GM12878 (cell line): Measurements from ENCODE around the gene PHC3. TPM values are rescaled to one million over a fixed set of nuclear protein-coding genes. Genes with fewer than 3 reads are reported as not detected.

ENCODE experiments used
- ATAC-seq: fragments of 200-7000 bp; cut with Tn5 transposase; 3 replicates; pipeline ENCODE4 v1.9.1; 2020; ENCODE audit warnings: mild to moderate bottlenecking, moderate library complexity
- BruUV-seq: library from RNA; stranded (reverse); fragments of 400-500 nt; replicated peaks from 2 replicates; lab custom pipeline; 2021; lab: Mats Ljungman, UMichigan
- CTCF ChIA-PET: fragments of 300-600 bp; sonication (Branson Sonifier 250); formaldehyde crosslinking; extraction: SDS; loops from one replicate; lab custom pipeline; 2021; ENCODE audit warnings: inconsistent platforms; lab: Yijun Ruan, JAX
- POLR2A ChIA-PET: fragments of 350-600 bp; formaldehyde crosslinking; extraction: SDS; loops from one replicate; lab custom pipeline; 2021; ENCODE audit warnings: inconsistent platforms; lab: Charles Lee
- RAD21 ChIA-PET: fragments of 300-600 bp; sonication (Branson Sonifier 250); formaldehyde crosslinking; loops from one replicate; lab custom pipeline; 2023; ENCODE audit warnings: antibody characterized with exemption; ENCODE audit not compliant: unreplicated experiment; lab: Charles Lee
- SMC1A ChIA-PET: fragments of 300-600 bp; sonication (Branson Sonifier 250); formaldehyde crosslinking; loops from one replicate; lab custom pipeline; 2023; ENCODE audit not compliant: unreplicated experiment, uncharacterized antibody; lab: Charles Lee
- DNase-seq: peaks from one replicate; pipeline ENCODE4 v3.0.0-alpha.2; 2011; ENCODE audit warnings: low read depth, low spot score
- FAIRE-seq: peaks from 3 replicates; lab custom pipeline; 2011; peaks lifted over from hg19 to GRCh38; lab: Jason Lieb, UNC
- H2AFZ ChIP-seq: 2 replicates; pipeline ENCODE4 v1.6.0; 2011; ENCODE audit warnings: low read depth, low read length, control low read depth; ENCODE audit not compliant: control insufficient read depth
- H3K27ac ChIP-seq: 2 replicates; pipeline ENCODE4 v1.5.1; 2011; ENCODE audit warnings: control low read depth; ENCODE audit not compliant: control insufficient read depth, insufficient read depth
- H3K27me3 ChIP-seq, 2 experiments: replicated peaks in 1 of 2; 2 replicates each; pipeline versions ENCODE4 v1.6.0 to v1.6.1; 2011; ENCODE audit warnings: low read length in 1 of 2; ENCODE audit not compliant: control insufficient read depth in 2 of 2, insufficient read depth in 2 of 2
- H3K36me3 ChIP-seq, 2 experiments: 2 replicates each; pipeline ENCODE4 v1.5.1; 2011; ENCODE audit warnings: low read length in 1 of 2; ENCODE audit not compliant: control insufficient read depth in 2 of 2, insufficient read depth in 2 of 2
- H3K4me1 ChIP-seq: 2 replicates; pipeline ENCODE4 v1.6.1; 2011; ENCODE audit warnings: mild to moderate bottlenecking, low read length, moderate library complexity, mixed read lengths; ENCODE audit not compliant: control insufficient read depth, insufficient read depth
- H3K4me2 ChIP-seq: 2 replicates; pipeline ENCODE4 v1.6.0; 2011; ENCODE audit warnings: control low read depth; ENCODE audit not compliant: control insufficient read depth, insufficient read depth
- H3K4me3 ChIP-seq: fragments of 200-600 bp; sonication (generic); 2 replicates; pipeline ENCODE4 v1.5.1; 2016
- H3K79me2 ChIP-seq: 2 replicates; pipeline ENCODE4 v1.6.0; 2011; ENCODE audit warnings: low read length; ENCODE audit not compliant: control insufficient read depth, insufficient read depth
- H3K9ac ChIP-seq: 2 replicates; pipeline ENCODE4 v1.8.0; 2011; ENCODE audit warnings: low read length, control low read depth, mixed read lengths; ENCODE audit not compliant: control insufficient read depth, insufficient read depth
- H3K9me3 ChIP-seq: replicated peaks from 3 replicates; pipeline ENCODE4 v1.5.1; 2011; ENCODE audit warnings: mild to moderate bottlenecking, low read length; ENCODE audit not compliant: control insufficient read depth, insufficient read depth
- H4K20me1 ChIP-seq: 2 replicates; pipeline ENCODE4 v1.6.0; 2011; ENCODE audit not compliant: control insufficient read depth, insufficient read depth
- IKZF2 ChIP-seq, 2 experiments: fragments of 450-650 bp; IDR thresholded peaks; 2 replicates each; pipeline ENCODE4 v1.6.1; 2017; ENCODE audit warnings: mild to moderate bottlenecking in 2 of 2, moderate library complexity in 2 of 2
- MTA2 ChIP-seq: fragments of 450-650 bp; IDR thresholded peaks from 2 replicates; pipeline ENCODE4 v1.6.1; 2016; ENCODE audit warnings: low read depth, mild to moderate bottlenecking, moderate library complexity
- POLR2A ChIP-seq: IDR thresholded peaks from 2 replicates; pipeline ENCODE4 v1.6.1; 2011; ENCODE audit warnings: low read depth, mild to moderate bottlenecking, low read length
- TCF3 ChIP-seq: IDR thresholded peaks from 2 replicates; pipeline ENCODE4 v1.6.1; 2012; ENCODE audit warnings: low read depth, mild to moderate bottlenecking, low read length, borderline replicate concordance; ENCODE audit not compliant: insufficient read depth
- WGBS: methylation state at CpG from one replicate; pipeline ENCODE4 v1.1.6; 2016; ENCODE audit warnings: low lambda C conversion rate; ENCODE audit not compliant: insufficient replicate concordance, insufficient coverage; ENCODE audit errors: missing lambda C conversion rate; 5-methylcytosine and 5-hydroxymethylcytosine counted together
- in situ Hi-C: fragments of 300-500 bp; cut with MboI; formaldehyde crosslinking; loops from 9 replicates; pipeline ENCODE4 v1.14.3; 2018; ENCODE audit warnings: mixed read lengths
- intact Hi-C: fragments of 100-400 bp; cut with micrococcal nuclease; formaldehyde crosslinking; loops from one replicate; pipeline ENCODE4 v1.14.2; 2022; ENCODE audit not compliant: unreplicated experiment
- polyA plus RNA-seq, 11 experiments: library from polyadenylated mRNA; depleted of rRNA in 4 of 11; unstranded in 6 of 11; stranded (reverse) in 5 of 11; fragments of >200 nt; fragmentation: Nextera tagmentation in 4 of 11; fragmentation: Illumina TruSeq in 1 of 11; extraction: Ambion mirVana in 4 of 11; extraction: Trizol in 1 of 11; gene quantifications; 1 replicate in 1 of 11; 2 replicates in 10 of 11; pipeline versions ENCODE4 v1.2.1 to v1.2.3, GENCODE V29; 2011 to 2016; ENCODE audit warnings: inconsistent platforms in 2 of 11, missing spikeins in 2 of 11, low read depth in 1 of 11
- total RNA-seq, 4 experiments: library from RNA; depleted of rRNA in 3 of 4; stranded (reverse); fragments of >200 nt in 3 of 4; fragmentation: Illumina TruSeq in 1 of 4; extraction: Trizol in 1 of 4; gene quantifications; 2 replicates each; pipeline versions ENCODE4 v1.2.1 to v1.2.3, GENCODE V29; 2013 to 2021
- TF ChIP-seq, protein P1 (sequence below): fragments of 450-650 bp; IDR thresholded peaks from 2 replicates; pipeline ENCODE4 v1.6.1; 2016; ENCODE audit warnings: mild to moderate bottlenecking

Gene PHC3
- total and polyA plus RNA-seq, 10 of the 15 experiments (the other 5 are each of a cell fraction or from before 2014, with no cell fraction given): 3.3 to 62.3 (median 22.1) TPM

DNA sequence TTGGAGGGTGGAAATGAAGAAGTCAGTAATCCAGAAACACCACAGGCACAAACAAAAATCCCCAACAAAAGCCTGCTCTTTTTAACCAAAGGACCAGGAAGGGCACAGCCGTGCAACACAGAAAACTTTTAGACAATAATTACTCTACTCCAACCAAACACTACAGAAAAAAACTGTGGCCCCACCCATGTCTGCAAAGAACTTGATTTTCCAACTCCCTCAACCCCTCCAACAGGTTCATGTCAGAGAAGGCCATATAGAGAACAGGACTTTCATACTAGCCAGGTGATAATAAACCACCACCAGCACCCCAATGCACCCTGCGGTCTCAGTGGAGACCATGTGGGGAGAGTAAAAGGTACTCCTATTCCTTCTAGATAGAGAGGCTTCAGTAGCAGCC is 16.8 kb downstream of the PHC3 start:
- CTCF ChIA-PET: interaction anchor here (1.2 to 2.2 kb wide), 2 partner anchors 10 to 15 kb away, joined by 4 to 7 read pairs; no protein-coding TSS in a partner anchor
- H3K36me3 ChIP-seq: peaks cover 6 to 43% of the 10 kb centered on the region in 2 experiments

More for the DNA sequence above, 16.8 kb downstream of the PHC3 start:
- Histone ChIP-seq H3K9me3 (peaks cover 7% of the 10 kb centered on the region; the same call in 2 of the 3 replicates), H2AFZ (no peak overlapping the region), H3K27me3 (no peaks in the 10 kb centered on the region), H3K27ac (no peak overlapping the region), H3K4me3 (no peak overlapping the region), H3K79me2 (peaks cover 78% of the 10 kb centered on the region), H3K4me2 (no peak overlapping the region), H3K9ac (no peak overlapping the region), H4K20me1 (no peaks in the 10 kb centered on the region), H3K4me1 (no peaks in the 10 kb centered on the region; the same call in 1 of the 2 replicates)
- in situ Hi-C loops (no loop called here), intact Hi-C loops (no loop called here)
- TF ChIP-seq IKZF2 (IDR thresholded peaks at IDR 0.05): no peak
- no peak for TF ChIP-seq TCF3
- TF ChIP-seq MTA2: no peak
- TF ChIP-seq POLR2A: 0 out of 2 replicates have a peak, but pooled peaks have one; percentile 20
- TF ChIP-seq, protein P1, sequence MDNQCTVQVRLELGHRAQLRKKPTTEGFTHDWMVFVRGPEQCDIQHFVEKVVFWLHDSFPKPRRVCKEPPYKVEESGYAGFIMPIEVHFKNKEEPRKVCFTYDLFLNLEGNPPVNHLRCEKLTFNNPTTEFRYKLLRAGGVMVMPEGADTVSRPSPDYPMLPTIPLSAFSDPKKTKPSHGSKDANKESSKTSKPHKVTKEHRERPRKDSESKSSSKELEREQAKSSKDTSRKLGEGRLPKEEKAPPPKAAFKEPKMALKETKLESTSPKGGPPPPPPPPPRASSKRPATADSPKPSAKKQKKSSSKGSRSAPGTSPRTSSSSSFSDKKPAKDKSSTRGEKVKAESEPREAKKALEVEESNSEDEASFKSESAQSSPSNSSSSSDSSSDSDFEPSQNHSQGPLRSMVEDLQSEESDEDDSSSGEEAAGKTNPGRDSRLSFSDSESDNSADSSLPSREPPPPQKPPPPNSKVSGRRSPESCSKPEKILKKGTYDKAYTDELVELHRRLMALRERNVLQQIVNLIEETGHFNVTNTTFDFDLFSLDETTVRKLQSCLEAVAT: no peak
- POLR2A ChIA-PET: no interaction called here
- DNase-seq (no peak), FAIRE-seq (no peak), ATAC-seq (peak; percentile 22; the same call in 2 of the 3 replicates)
- 75% methylated on average over 2 of the region's 2 CpGs for WGBS
- RAD21 ChIA-PET: no interaction called here
- BruUV-seq: no TSS peak
- SMC1A ChIA-PET: interaction anchor here (1.0 to 1.3 kb wide), 3 partner anchors 7 to 19 kb away, joined by 3 to 5 read pairs (median 4); no protein-coding TSS in a partner anchor
